H1 (cell line): ENCODE measurements around the gene NDUFB11. TPM values are rescaled to one million over a fixed set of nuclear protein-coding genes. Genes with fewer than 3 reads are reported as not detected.

Experiments used
- CTCF ChIA-PET: fragments of 300-600 bp; sonication (Branson Sonifier 250); formaldehyde crosslinking; loops from one replicate; lab custom pipeline; 2021; ENCODE audit not compliant: partially characterized antibody; lab: Charles Lee
- POLR2A ChIA-PET: fragments of 300-600 bp; sonication (Branson Sonifier 250); formaldehyde crosslinking; loops from one replicate; lab custom pipeline; 2021; ENCODE audit warnings: inconsistent platforms; ENCODE audit not compliant: partially characterized antibody; lab: Charles Lee
- DNase-seq, 2 experiments: peaks; one replicate each; pipeline versions ENCODE4 v3.0.0 to v3.0.0-alpha.2; 2010 to 2022; ENCODE audit warnings: low spot score in 2 of 2, low read depth in 1 of 2, mixed read lengths in 1 of 2
- FAIRE-seq: peaks from 2 replicates; lab custom pipeline; 2011; peaks lifted over from hg19 to GRCh38; lab: Jason Lieb, UNC
- H2AFZ ChIP-seq: 2 replicates; pipeline ENCODE4 v1.8.1; 2012; ENCODE audit warnings: low read length, inconsistent platforms
- H2AK5ac ChIP-seq: 2 replicates; pipeline ENCODE4 v1.6.1; 2013; ENCODE audit warnings: low read depth, low read length
- H2BK120ac ChIP-seq: replicated peaks from 2 replicates; pipeline ENCODE3; 2013; ENCODE audit warnings: low read depth, low read length, inconsistent platforms
- H2BK12ac ChIP-seq: 2 replicates; pipeline ENCODE4 v1.6.1; 2013; ENCODE audit warnings: low read depth, low read length
- H2BK15ac ChIP-seq: 2 replicates; pipeline ENCODE4 v1.6.1; 2013; ENCODE audit warnings: low read length
- H2BK20ac ChIP-seq: 2 replicates; pipeline ENCODE4 v1.6.1; 2013; ENCODE audit warnings: low read length
- H2BK5ac ChIP-seq: 2 replicates; pipeline ENCODE4 v1.6.1; 2013; ENCODE audit warnings: low read depth, low read length
- H3K14ac ChIP-seq: 2 replicates; pipeline ENCODE4 v1.6.1; 2013; ENCODE audit warnings: inconsistent platforms; ENCODE audit not compliant: insufficient read length
- H3K18ac ChIP-seq: 2 replicates; pipeline ENCODE4 v1.6.1; 2013; ENCODE audit warnings: low read length; ENCODE audit errors: extremely low read depth
- H3K23ac ChIP-seq: 2 replicates; pipeline ENCODE4 v1.6.1; 2013; ENCODE audit warnings: inconsistent platforms; ENCODE audit not compliant: insufficient read length
- H3K23me2 ChIP-seq: 2 replicates; pipeline ENCODE4 v1.6.1; 2013; ENCODE audit warnings: low read depth, low read length
- H3K27ac ChIP-seq: 2 replicates; pipeline ENCODE4 v1.6.1; 2011; ENCODE audit warnings: low read depth, low read length, inconsistent platforms
- H3K27me3 ChIP-seq, 4 experiments: replicated peaks in 1 of 4; 1 replicate in 1 of 4; 2 replicates in 3 of 4; pipeline versions ENCODE4 v1.6.1 to v1.8.1; 2011 to 2013; ENCODE audit warnings: low read length in 3 of 4, mild to moderate bottlenecking in 3 of 4, inconsistent platforms in 2 of 4, mixed read lengths in 2 of 4, moderate library complexity in 1 of 4; ENCODE audit not compliant: control insufficient read depth in 3 of 4, insufficient read depth in 3 of 4; ENCODE audit errors: extremely low read depth in 1 of 4
- H3K36me3 ChIP-seq, 4 experiments: 2 replicates each; pipeline versions ENCODE4 v1.6.1 to v1.8.1; 2011 to 2013; ENCODE audit warnings: mild to moderate bottlenecking in 4 of 4, low read length in 3 of 4, moderate library complexity in 2 of 4, control low read depth in 1 of 4, inconsistent platforms in 1 of 4; ENCODE audit not compliant: insufficient read depth in 4 of 4, control insufficient read depth in 2 of 4
- H3K4ac ChIP-seq: replicated peaks from 2 replicates; pipeline ENCODE3; 2013; ENCODE audit warnings: low read length, low read depth, mixed read lengths, inconsistent platforms; ENCODE audit not compliant: insufficient read length
- H3K4me1 ChIP-seq, 4 experiments: replicated peaks in 1 of 4; 1 replicate in 1 of 4; 2 replicates in 3 of 4; pipeline versions ENCODE4 v1.6.1 to v1.8.1; 2011 to 2013; ENCODE audit warnings: low read length in 3 of 4, inconsistent platforms in 2 of 4, mixed read lengths in 1 of 4; ENCODE audit not compliant: insufficient read depth in 4 of 4, control insufficient read depth in 3 of 4
- H3K4me2 ChIP-seq, 2 experiments: 2 replicates each; pipeline versions ENCODE4 v1.6.1 to v1.8.1; 2011 to 2013; ENCODE audit warnings: low read depth in 2 of 2, low read length in 2 of 2, control low read depth in 1 of 2, inconsistent platforms in 1 of 2, mild to moderate bottlenecking in 1 of 2; ENCODE audit not compliant: insufficient read depth in 1 of 2
- H3K4me3 ChIP-seq, 4 experiments: fragments of 200-600, 300-600 bp in 1 of 4; sonication (generic), shearing (Covaris generic), sonication (Bioruptor Twin) in 1 of 4; 2 replicates each; pipeline versions ENCODE4 v1.5.1 to v1.8.1; 2011 to 2016; ENCODE audit warnings: low read length in 4 of 4, low read depth in 3 of 4, control low read depth in 2 of 4, inconsistent platforms in 2 of 4, mild to moderate bottlenecking in 2 of 4, mixed read lengths in 1 of 4, moderate library complexity in 1 of 4; ENCODE audit not compliant: insufficient read depth in 2 of 4; ENCODE audit errors: extremely low read depth in 1 of 4
- H3K56ac ChIP-seq: replicated peaks from 2 replicates; pipeline ENCODE3; 2013; ENCODE audit warnings: low read depth, mild to moderate bottlenecking, mixed read lengths, low read length, inconsistent platforms; ENCODE audit not compliant: insufficient read length
- H3K79me1 ChIP-seq: 2 replicates; pipeline ENCODE4 v1.6.1; 2013; ENCODE audit warnings: low read depth, low read length, control low read depth
- H3K79me2 ChIP-seq, 2 experiments: 2 replicates each; pipeline versions ENCODE4 v1.6.1 to v1.8.1; 2012 to 2013; ENCODE audit warnings: low read length in 2 of 2, mild to moderate bottlenecking in 2 of 2, inconsistent platforms in 1 of 2; ENCODE audit not compliant: insufficient read depth in 2 of 2, control insufficient read depth in 1 of 2
- H3K9ac ChIP-seq, 4 experiments: replicated peaks in 1 of 4; 1 replicate in 1 of 4; 2 replicates in 3 of 4; pipeline versions ENCODE4 v1.6.1 to v1.8.1; 2011 to 2013; ENCODE audit warnings: low read depth in 3 of 4, low read length in 3 of 4, control low read depth in 2 of 4, mild to moderate bottlenecking in 2 of 4, moderate library complexity in 2 of 4, inconsistent platforms in 1 of 4; ENCODE audit errors: extremely low read depth in 1 of 4
- H3K9me3 ChIP-seq, 2 experiments: 2 replicates each; pipeline versions ENCODE4 v1.6.1 to v1.8.1; 2012 to 2013; ENCODE audit warnings: mild to moderate bottlenecking in 2 of 2, moderate library complexity in 2 of 2, control low read depth in 1 of 2, inconsistent platforms in 1 of 2, low read depth in 1 of 2, low read length in 1 of 2, mixed read lengths in 1 of 2; ENCODE audit not compliant: insufficient read depth in 2 of 2
- H4K20me1 ChIP-seq, 2 experiments: replicated peaks in 1 of 2; 2 replicates each; pipeline versions ENCODE3 to v1.8.1; 2011 to 2013; ENCODE audit warnings: inconsistent platforms in 2 of 2, low read length in 2 of 2, mild to moderate bottlenecking in 1 of 2; ENCODE audit not compliant: insufficient read depth in 2 of 2, control insufficient read depth in 1 of 2
- H4K5ac ChIP-seq: 2 replicates; pipeline ENCODE4 v1.6.1; 2013; ENCODE audit warnings: low read length, low read depth, mixed read lengths, inconsistent platforms; ENCODE audit not compliant: insufficient read length
- H4K8ac ChIP-seq: 2 replicates; pipeline ENCODE4 v1.8.0; 2013; ENCODE audit warnings: mild to moderate bottlenecking, moderate library complexity, low read length, inconsistent platforms; ENCODE audit not compliant: insufficient read depth; ENCODE audit errors: extremely low read depth
- H4K91ac ChIP-seq: replicated peaks from 2 replicates; pipeline ENCODE3; 2013; ENCODE audit warnings: low read length, mixed read lengths, inconsistent platforms; ENCODE audit not compliant: insufficient read length
- CTCF ChIP-seq, 3 experiments: IDR thresholded peaks; 1 replicate in 2 of 3; 2 replicates in 1 of 3; pipeline versions ENCODE4 v1.5.1 to v1.6.1; 2011; ENCODE audit warnings: low read length in 3 of 3, mild to moderate bottlenecking in 3 of 3, inconsistent platforms in 2 of 3, low read depth in 1 of 3, moderate library complexity in 1 of 3; ENCODE audit not compliant: insufficient read depth in 1 of 3; ENCODE audit errors: control extremely low read depth in 1 of 3
- EGR1 ChIP-seq: IDR thresholded peaks from 2 replicates; pipeline ENCODE4 v1.6.1; 2011; ENCODE audit warnings: low read depth, low read length, borderline replicate concordance
- GTF2F1 ChIP-seq: IDR thresholded peaks from 2 replicates; pipeline ENCODE4 v1.6.1; 2012; ENCODE audit warnings: low read depth, low read length, improper control_type of control experiment, borderline replicate concordance
- KDM4A ChIP-seq: IDR thresholded peaks from one replicate; pipeline ENCODE4 v1.7.1; 2012; ENCODE audit warnings: low read depth, mild to moderate bottlenecking, moderate library complexity, low read length, inconsistent platforms; ENCODE audit not compliant: severe bottlenecking
- POLR2A ChIP-seq, 2 experiments: IDR thresholded peaks; 1 replicate in 1 of 2; 2 replicates in 1 of 2; pipeline ENCODE4 v1.6.1; 2011; ENCODE audit warnings: low read depth in 2 of 2, low read length in 2 of 2, mild to moderate bottlenecking in 2 of 2; ENCODE audit errors: control extremely low read depth in 1 of 2
- POU5F1 ChIP-seq: IDR thresholded peaks from 2 replicates; pipeline ENCODE4 v1.6.1; 2011; ENCODE audit warnings: low read depth, mild to moderate bottlenecking, low read length, moderate library complexity
- SP4 ChIP-seq: IDR thresholded peaks from 2 replicates; pipeline ENCODE4 v1.6.1; 2012; ENCODE audit warnings: low read length, inconsistent platforms
- SUZ12 ChIP-seq: fragments of 200-600 bp; sonication (generic); IDR thresholded peaks from 2 replicates; pipeline ENCODE4 v1.6.1; 2012; ENCODE audit warnings: mild to moderate bottlenecking, inconsistent platforms, low read length, moderate library complexity, mixed read lengths
- TAF7 ChIP-seq: optimal IDR thresholded peaks from 2 replicates; pipeline ENCODE3; 2011; ENCODE audit warnings: low read depth, mild to moderate bottlenecking, inconsistent platforms, low read length, moderate library complexity, borderline replicate concordance
- TBP ChIP-seq: IDR thresholded peaks from 2 replicates; pipeline ENCODE4 v1.6.1; 2011; ENCODE audit warnings: low read depth, low read length, improper control_type of control experiment
- USF2 ChIP-seq: IDR thresholded peaks from 2 replicates; pipeline ENCODE4 v1.6.1; 2011; ENCODE audit warnings: low read length, improper control_type of control experiment
- YY1 ChIP-seq: IDR thresholded peaks from 2 replicates; pipeline ENCODE4 v1.6.1; 2011; ENCODE audit warnings: low read depth, mild to moderate bottlenecking, low read length
- WGBS, 2 experiments: shearing (Covaris generic) in 1 of 2; methylation state at CpG; one replicate each; pipeline versions ENCODE4 v1.1.6 to v1.1.7; 2013 to 2015; ENCODE audit warnings: low lambda C conversion rate in 2 of 2, mixed read lengths in 2 of 2, inconsistent platforms in 1 of 2, low coverage in 1 of 2, missing lambda C conversion rate in 1 of 2; ENCODE audit not compliant: insufficient replicate concordance in 2 of 2, insufficient coverage in 1 of 2, insufficient read length in 1 of 2; ENCODE audit errors: extremely low coverage in 1 of 2, missing lambda C conversion rate in 1 of 2; 5-methylcytosine and 5-hydroxymethylcytosine counted together
- polyA plus RNA-seq, 7 experiments: library from polyadenylated mRNA; depleted of rRNA in 3 of 7; stranded (reverse) in 5 of 7; unstranded in 2 of 7; fragments of >200 nt in 5 of 7; fragments of 200-250 nt in 2 of 7; gene quantifications; 1 replicate in 5 of 7; 2 replicates in 1 of 7; 4 replicates in 1 of 7; pipeline versions ENCODE4 v1.2.1 to v1.2.3, GENCODE V29; 2011 to 2013; ENCODE audit warnings: missing spikeins in 2 of 7, mixed read lengths in 2 of 7
- total RNA-seq: library from RNA; stranded (reverse); fragmentation: NEBNext Ultra II Directional; extraction: Animal tissue kit (Norgen Biotek cat#: 25700); gene quantifications from 2 replicates; pipeline ENCODE4 v1.2.1, GENCODE V29; 2021

Gene NDUFB11
- total and polyA plus RNA-seq, 2 of the 8 experiments (the other 6 are each of a cell fraction or from before 2014, with no cell fraction given) = 120 to 131 TPM

GRCh38 chrX:47101206-47101605, 43.3 kb downstream of the NDUFB11 start:
- H4K91ac ChIP-seq = no peak overlapping the region
- no peaks in the 10 kb centered on the region for H3K23me2 ChIP-seq
- H2AFZ ChIP-seq = no peak overlapping the region
- H3K36me3 ChIP-seq = no peaks in the 10 kb centered on the region
- no peaks in the 10 kb centered on the region for H3K9me3 ChIP-seq
- WGBS, 2 experiments = 60% methylated on average over 3 of the region's 4 CpGs; no CpG with 5 or more reads in 1 of the 2 experiments
- no peak overlapping the region for H3K9ac ChIP-seq
- H3K79me1 ChIP-seq = no peaks in the 10 kb centered on the region
- POLR2A ChIA-PET = interaction anchor here (0.7 kb wide), 1 partner anchor 162 kb away, joined by 3 read pairs; no protein-coding TSS in a partner anchor
- H3K14ac ChIP-seq = no peak overlapping the region
- H3K4me3 ChIP-seq = no peak overlapping the region
- H2BK20ac ChIP-seq = no peak overlapping the region
- CTCF ChIA-PET = interaction anchor here (0.6 kb wide), 1 partner anchor 18 kb away, joined by 4 read pairs; no protein-coding TSS in a partner anchor
- H3K18ac ChIP-seq = no peak overlapping the region
- no peak overlapping the region for H2BK5ac ChIP-seq
- H4K20me1 ChIP-seq = no peaks in the 10 kb centered on the region
- H3K23ac ChIP-seq = no peak overlapping the region
- DNase-seq (no peak), FAIRE-seq (no peak)
- H2BK15ac ChIP-seq = no peak overlapping the region
- H3K56ac ChIP-seq = no peak overlapping the region
- H3K4me2 ChIP-seq = no peak overlapping the region
- H3K27ac ChIP-seq = no peak overlapping the region
- H3K4ac ChIP-seq = no peak overlapping the region
- no peak overlapping the region for H2AK5ac ChIP-seq
- no peak overlapping the region for H2BK120ac ChIP-seq
- no peak overlapping the region for H4K5ac ChIP-seq
- no peaks in the 10 kb centered on the region for H3K79me2 ChIP-seq
- H3K4me1 ChIP-seq = no peaks in the 10 kb centered on the region
- no peaks in the 10 kb centered on the region for H3K27me3 ChIP-seq
- H4K8ac ChIP-seq = no peak overlapping the region
- H2BK12ac ChIP-seq = no peak overlapping the region
- TF ChIP-seq EGR1 = no peak
- TF ChIP-seq POLR2A (IDR thresholded peaks at IDR 0.05; ENCODE audit: control extremely low read depth in 1 of 2, low read depth in 2 of 2, low read length in 2 of 2) = no peak
- no peak for TF ChIP-seq POU5F1
- no peak for TF ChIP-seq SUZ12
- no peak for TF ChIP-seq YY1
- no peak for TF ChIP-seq SP4
- no peak for TF ChIP-seq TAF7
- TF ChIP-seq CTCF (IDR thresholded peaks at IDR 0.05; ENCODE audit: control extremely low read depth in 1 of 3, insufficient read depth in 1 of 3, low read depth in 1 of 3, low read length in 3 of 3) = no peak
- TF ChIP-seq USF2 = no peak
- no peak for TF ChIP-seq KDM4A
- no peak for TF ChIP-seq GTF2F1
- TF ChIP-seq TBP = no peak
